Thyroid gland (tissue), 4 donors: ENCODE measurements around the gene SERINC4. TPM values are rescaled to one million over a fixed set of nuclear protein-coding genes. Genes with fewer than 3 reads are reported as not detected.
A peak's percentile ranks its signal among the peaks of the same experiment; 100 is the strongest.

Source experiments
- DNase-seq, 2 donors: peaks; one replicate each; pipeline ENCODE4 v3.0.0-alpha.2; 2019
- H3K27ac ChIP-seq, 3 donors: fragments of 200-600 bp; sonication (generic); 1 replicate in 2 of 3; 2 replicates in 1 of 3; pipeline ENCODE4 v1.5.1; 2016 to 2019; ENCODE audit warnings: mild to moderate bottlenecking in 1 of 3, moderate library complexity in 1 of 3
- H3K27me3 ChIP-seq: fragments of 200-600 bp; sonication (generic); one replicate; pipeline ENCODE4 v1.5.1; 2019
- H3K36me3 ChIP-seq, 2 donors: fragments of 200-600 bp; sonication (generic); one replicate each; pipeline ENCODE4 v1.5.1; 2016 to 2019
- H3K4me1 ChIP-seq, 2 donors: fragments of 200-600 bp; sonication (generic); one replicate each; pipeline ENCODE4 v1.5.1; 2017 to 2019
- H3K4me3 ChIP-seq, 3 donors: fragments of 200-600 bp; sonication (generic); replicated peaks in 1 of 3; 1 replicate in 2 of 3; 2 replicates in 1 of 3; pipeline ENCODE4 v1.5.1; 2016; ENCODE audit warnings: mild to moderate bottlenecking in 1 of 3
- H3K9me3 ChIP-seq: fragments of 200-600 bp; sonication (generic); one replicate; pipeline ENCODE4 v1.5.1; 2017
- CTCF ChIP-seq, 6 experiments: fragments of 200-600 bp in 3 of 6; fragments of 450-650 bp in 3 of 6; sonication (generic) in 3 of 6; IDR thresholded peaks; one replicate each; pipeline ENCODE4 v1.5.1; 2016 to 2019; ENCODE audit warnings: antibody characterized with exemption in 6 of 6, mild to moderate bottlenecking in 2 of 6, inconsistent platforms in 1 of 6, moderate library complexity in 1 of 6
- POLR2A ChIP-seq, 2 donors: fragments of 450-650 bp; IDR thresholded peaks; one replicate each; pipeline ENCODE4 v1.6.1; 2017; ENCODE audit warnings: antibody characterized with exemption in 2 of 2, mild to moderate bottlenecking in 2 of 2, moderate library complexity in 1 of 2
- WGBS, 2 donors: methylation state at CpG; one replicate each; pipeline ENCODE4 v1.1.5; 2017; 5-methylcytosine and 5-hydroxymethylcytosine counted together
- intact Hi-C: fragments of 100-400 bp; cut with DNase I; formaldehyde crosslinking; loops from one replicate; pipeline ENCODE4 v1.15.1; 2023
- total RNA-seq, 4 donors: library from RNA; depleted of rRNA; stranded (reverse); fragments of >200 nt; gene quantifications; one replicate each; pipeline ENCODE4 v1.2.3, GENCODE V29; 2016

SERINC4 gene
- total RNA-seq, 4 donors from 2014 or later, result 0.33 TPM; not detected in 3

GRCh38 chr15:43777267-43777914 lies 22.6 kb downstream of the SERINC4 start:
- Histone ChIP-seq H3K9me3 (no peaks in the 10 kb centered on the region), H3K4me3 (peak overlapping the region; percentile 41 to 62 (median 51)), H3K4me1 (peaks cover 15 to 17% of the 10 kb centered on the region in 2 donors), H3K27me3 (no peaks in the 10 kb centered on the region), H3K36me3 (peaks cover 11 to 16% of the 10 kb centered on the region in 2 donors), H3K27ac (peak overlapping the region; percentile 78 to 95 (median 86))
- WGBS, 2 donors, result 3% methylated on average over 13 to 18 of the region's 31 CpGs
- intact Hi-C loops, result no loop called here
- peak in 1 of 2 donors; percentile 11 for TF ChIP-seq POLR2A (IDR thresholded peaks at IDR 0.05)
- TF ChIP-seq CTCF (IDR thresholded peaks at IDR 0.05), result peak; percentile 34 to 74 (median 68)
- peak; percentile 79 to 80 for DNase-seq

DNA sequence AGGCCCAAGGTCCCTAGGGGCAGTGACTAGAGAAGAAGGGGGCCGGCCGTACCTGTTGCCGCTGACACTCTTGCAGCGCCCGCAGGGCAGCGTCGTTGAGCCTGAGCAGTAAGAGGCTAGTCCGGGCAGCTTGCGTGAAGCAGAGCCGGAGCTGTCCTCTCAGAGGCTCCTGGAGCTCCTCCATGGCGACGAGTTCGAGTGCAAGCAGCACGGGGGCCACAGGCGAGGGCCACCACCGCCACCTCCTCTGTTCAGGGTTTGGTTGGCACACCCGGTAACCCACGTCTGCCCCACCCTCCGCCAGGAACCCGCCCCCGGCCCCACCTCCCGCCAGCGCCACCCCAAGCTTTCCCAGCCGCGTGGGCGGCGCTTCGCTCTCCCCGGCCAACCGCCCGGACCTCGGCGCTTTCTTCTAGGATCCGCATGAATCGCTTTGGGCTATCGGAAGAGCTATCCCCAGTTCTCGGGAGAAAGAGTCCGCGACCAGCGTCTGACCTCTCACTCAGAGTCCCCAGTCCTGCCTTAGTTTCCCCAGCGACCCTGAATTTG lies 23.2 kb downstream of the SERINC4 start, which contains the start of gene ELL3:
Gene ELL3 (minus strand): TSS at position 249 of the 549 bp plus-strand sequence. CDS start 65 bp downstream, at position 184.
- no peaks in the 10 kb centered on the region for H3K27me3 ChIP-seq
- peak; percentile 78 to 79 for DNase-seq
- TF ChIP-seq CTCF (IDR thresholded peaks at IDR 0.05), result no peak
- TF ChIP-seq POLR2A (IDR thresholded peaks at IDR 0.05), result peak in 1 of 2 donors; percentile 57
- peaks cover 15 to 22% of the 10 kb centered on the region in 2 donors for H3K36me3 ChIP-seq
- WGBS, 2 donors, result 0 to 9% methylated on average over 6 to 13 of the region's 41 CpGs
- peaks cover 15 to 17% of the 10 kb centered on the region in 2 donors for H3K4me1 ChIP-seq
- intact Hi-C loops, result no loop called here
- H3K4me3 ChIP-seq, result peak within 1 kb of the TSS; percentile 41 to 62 (median 51)
- H3K9me3 ChIP-seq, result no peaks in the 10 kb centered on the region
- H3K27ac ChIP-seq, result peak within 1 kb of the TSS; percentile 78 to 95 (median 86)

DNA sequence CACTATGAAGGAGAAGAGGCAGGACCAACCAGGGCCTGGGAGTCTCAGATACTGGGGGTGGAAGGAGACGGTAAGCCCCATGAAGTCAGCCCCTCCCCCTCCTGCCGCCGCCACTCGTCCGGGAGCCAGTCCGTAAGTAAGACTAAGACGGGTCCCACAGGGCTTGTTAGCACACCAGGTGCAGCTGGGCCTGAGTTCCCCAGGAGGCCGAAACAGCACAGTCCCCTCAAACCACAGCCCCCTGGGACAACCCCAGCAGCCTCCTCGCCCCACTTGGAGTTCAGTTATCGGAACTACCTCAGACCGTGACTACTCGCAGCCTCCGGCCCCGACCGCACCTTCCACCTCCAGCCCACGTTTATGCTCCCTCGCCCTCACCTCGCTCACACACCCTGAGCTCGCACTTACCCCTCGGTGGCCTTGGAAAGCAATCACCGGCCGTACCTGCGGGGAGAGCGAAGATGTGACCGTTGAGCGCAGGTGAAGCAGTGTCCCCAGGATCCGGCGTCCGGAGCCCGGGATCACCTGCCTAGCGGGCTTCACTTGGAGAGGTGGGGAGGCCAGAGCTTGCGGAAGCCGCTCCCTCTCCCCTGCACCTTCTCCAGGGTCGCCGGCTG lies 23.8 kb downstream of the SERINC4 start:
- WGBS, 2 donors, result 21 to 23% methylated on average over 22 to 26 of the region's 35 CpGs
- peak; percentile 49 to 61 for DNase-seq
- peak overlapping the region in 1 of 3 donors; percentile 62 for H3K4me3 ChIP-seq
- TF ChIP-seq CTCF (IDR thresholded peaks at IDR 0.05) (no peak), POLR2A (IDR thresholded peaks at IDR 0.05) (no peak)
- peaks cover 15 to 17% of the 10 kb centered on the region in 2 donors for H3K4me1 ChIP-seq
- no peaks in the 10 kb centered on the region for H3K27me3 ChIP-seq
- intact Hi-C loops, result no loop called here
- no peaks in the 10 kb centered on the region for H3K9me3 ChIP-seq
- peaks cover 21 to 28% of the 10 kb centered on the region in 2 donors for H3K36me3 ChIP-seq
- H3K27ac ChIP-seq, result peak overlapping the region; percentile 11 to 95 (median 86)

DNA sequence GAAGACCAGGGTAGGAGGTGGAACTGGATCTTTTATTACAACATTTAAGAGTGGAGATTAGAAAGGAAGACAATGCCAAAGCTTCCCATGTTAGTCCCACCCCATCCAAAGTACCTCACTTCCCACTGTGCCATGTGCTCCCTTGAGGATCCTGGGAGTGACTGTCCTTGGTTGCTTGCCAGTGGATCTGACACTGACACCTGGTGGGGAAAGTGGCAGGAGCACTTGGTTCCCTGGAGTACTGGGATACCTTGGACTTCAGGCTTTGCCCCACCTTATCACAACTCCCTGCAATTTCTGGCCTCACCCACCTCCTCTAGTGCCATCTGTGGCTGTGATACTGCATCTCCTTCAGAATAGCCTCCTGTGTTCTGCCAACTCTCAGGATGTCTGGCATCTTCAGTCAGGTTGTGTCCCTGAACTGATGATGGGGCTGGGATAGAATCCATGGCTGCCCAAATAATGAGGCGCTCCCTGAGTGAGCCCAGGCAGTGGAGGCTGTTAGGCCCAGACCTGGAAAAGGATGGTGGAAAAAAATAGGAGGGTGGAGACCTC lies 24.5 kb downstream of the SERINC4 start:
- Histone ChIP-seq H3K9me3 (no peaks in the 10 kb centered on the region), H3K4me1 (peaks cover 15 to 17% of the 10 kb centered on the region in 2 donors), H3K27ac (peak overlapping the region in 2 of 3 donors; percentile 86 to 95), H3K27me3 (no peaks in the 10 kb centered on the region), H3K36me3 (peaks cover 28 to 35% of the 10 kb centered on the region in 2 donors), H3K4me3 (no peak overlapping the region)
- DNase-seq, result peak; percentile 69 to 80
- WGBS, 2 donors, result 78 to 92% methylated on average over 1 of the region's 1 CpG
- peak in 4 of 6 experiments; percentile 25 to 51 (median 42) for TF ChIP-seq CTCF (IDR thresholded peaks at IDR 0.05)
- no peak for TF ChIP-seq POLR2A (IDR thresholded peaks at IDR 0.05)
- intact Hi-C loops, result no loop called here
